Myocyte (in vitro differentiated cells): ENCODE data around the gene PRDM2. TPM values are rescaled to one million over a fixed set of nuclear protein-coding genes. Genes with fewer than 3 reads are reported as not detected.

Experiments
- DNase-seq: peaks from one replicate; pipeline ENCODE4 v3.0.0-alpha.2; 2012; ENCODE audit warnings: low read depth
- total RNA-seq: library from RNA; depleted of rRNA; stranded (reverse); fragments of >200 nt; gene quantifications from 2 replicates; pipeline ENCODE4 v1.2.3, GENCODE V29; 2014

Gene PRDM2
- total RNA-seq, 1 donor from 2014 or later = 18.6 TPM

DNA sequence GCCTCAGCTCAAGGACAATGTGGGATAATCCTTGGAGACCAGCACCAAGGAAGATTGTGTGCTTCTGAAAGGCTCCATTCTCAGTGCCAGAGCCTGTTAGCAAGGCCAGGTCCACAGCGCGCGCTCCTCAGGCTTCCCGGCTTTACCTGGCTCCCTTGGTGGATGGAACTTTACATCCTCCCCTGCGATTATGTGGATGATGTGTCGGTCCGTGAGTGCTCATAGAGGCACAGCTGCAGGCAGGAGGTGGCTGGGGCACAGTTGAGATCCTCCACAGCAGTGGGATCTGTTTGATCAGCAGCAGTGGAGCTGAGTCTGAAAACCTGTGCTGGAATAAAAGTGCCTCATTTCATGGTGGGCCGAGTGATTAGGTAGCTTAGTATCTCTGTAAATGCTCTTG, 62.7 kb downstream of the PRDM2 start:
- no peak for DNase-seq

GRCh38 chr1:13763222-13763621, 63.2 kb downstream of the PRDM2 start:
- no peak for DNase-seq

DNA sequence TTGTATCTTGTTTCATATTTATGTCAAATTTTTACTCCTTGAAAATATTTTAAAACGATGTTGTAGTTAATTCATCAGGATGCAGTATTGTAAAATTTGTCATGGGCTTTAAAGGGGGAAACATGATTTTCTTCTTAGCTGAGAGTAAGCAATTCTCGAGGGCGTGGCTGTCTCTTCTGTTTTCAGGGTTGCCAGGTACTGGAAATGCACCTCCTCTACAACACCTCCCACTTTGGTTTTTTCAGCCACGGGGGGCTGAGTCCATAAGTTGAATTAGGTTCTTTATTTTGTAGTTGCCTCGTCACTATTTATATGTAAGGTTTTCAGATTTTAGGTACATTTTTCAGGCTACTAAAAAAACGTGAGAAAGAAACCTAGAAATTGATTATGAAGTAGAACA, 64.0 kb downstream of the PRDM2 start:
- no peak for DNase-seq

DNA sequence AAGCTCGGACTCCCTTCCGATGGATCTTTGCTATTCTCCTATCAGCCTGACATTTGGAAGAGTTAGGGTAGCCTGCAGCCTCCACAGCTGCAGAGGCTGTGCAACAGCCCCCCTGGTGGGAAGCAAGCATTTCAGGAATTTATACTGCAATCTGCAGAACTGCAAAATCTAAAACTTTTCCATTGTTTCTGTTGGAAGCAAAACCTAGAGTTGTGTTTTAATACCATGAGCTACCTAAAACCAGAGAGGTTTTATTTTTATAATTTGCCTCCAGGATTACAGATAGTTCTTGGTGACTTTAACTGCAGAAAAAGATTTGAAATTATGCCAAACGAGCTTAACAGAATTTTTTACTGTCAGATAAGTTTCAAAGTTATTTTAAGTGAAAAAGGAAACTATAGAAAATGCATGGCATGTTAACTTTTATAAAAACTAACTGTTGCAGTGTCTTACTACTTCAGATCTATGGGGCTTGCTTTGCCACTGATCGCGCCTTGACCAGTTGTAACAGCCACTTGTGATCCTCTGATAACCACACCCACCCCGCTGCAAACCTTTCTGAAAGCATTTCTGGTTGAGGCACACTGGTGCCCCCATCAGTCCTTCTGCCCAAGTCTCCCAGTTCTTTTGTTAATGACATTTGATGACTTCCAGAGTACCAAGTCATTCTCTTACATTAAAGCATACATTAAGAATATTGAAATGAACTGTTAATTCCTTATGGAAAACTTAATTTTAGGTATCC, 64.8 kb downstream of the PRDM2 start:
- peak; percentile 42 for DNase-seq

- DNase-seq = no peak
These were observed 66.9 kb downstream of the PRDM2 start for GRCh38 chr1:13766592-13767564.

DNA sequence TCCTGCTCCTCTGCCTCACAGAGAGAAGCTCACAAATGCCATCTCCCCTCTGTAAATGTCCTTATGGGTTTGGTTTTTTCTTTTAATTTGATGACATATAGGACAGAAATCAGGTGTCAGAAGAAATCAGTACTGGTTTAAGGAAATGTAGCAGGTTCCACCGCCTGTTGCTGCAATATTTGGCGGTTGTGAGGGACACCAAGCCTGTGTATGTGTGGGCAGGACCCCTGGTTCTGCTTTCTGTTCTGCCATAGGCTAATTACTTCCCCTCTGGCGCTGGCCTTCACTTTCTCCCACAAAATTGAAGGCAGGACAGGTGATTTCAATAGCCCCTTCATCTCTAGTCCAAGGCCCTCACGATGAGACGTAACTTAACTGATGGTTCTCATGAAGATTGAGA, 69.2 kb downstream of the PRDM2 start:
- DNase-seq = no peak

GRCh38 chr1:13769830-13770229, 69.8 kb downstream of the PRDM2 start:
- DNase-seq = no peak

- DNase-seq = no peak
These were observed 70.8 kb downstream of the PRDM2 start for GRCh38 chr1:13770743-13771142.

DNA sequence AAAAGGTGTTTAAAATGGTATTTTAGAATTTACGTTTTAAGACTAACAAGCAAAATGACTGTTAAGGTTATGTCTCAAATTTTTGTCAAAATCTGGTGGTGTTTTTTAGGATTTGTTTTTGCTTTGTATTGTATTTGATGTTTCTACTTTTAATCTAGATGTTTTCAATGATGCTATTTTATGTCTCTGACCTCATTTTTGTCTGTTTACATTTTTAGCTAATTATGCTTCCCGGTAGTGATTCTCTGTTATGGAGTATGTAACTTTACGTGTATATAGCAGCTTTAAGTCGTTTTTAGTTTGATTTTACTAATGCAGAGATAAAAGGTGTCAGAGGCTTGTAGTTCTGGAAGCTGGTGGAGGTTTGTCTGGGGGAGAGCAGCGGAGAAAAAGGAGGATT, 71.8 kb downstream of the PRDM2 start:
- no peak for DNase-seq

DNA sequence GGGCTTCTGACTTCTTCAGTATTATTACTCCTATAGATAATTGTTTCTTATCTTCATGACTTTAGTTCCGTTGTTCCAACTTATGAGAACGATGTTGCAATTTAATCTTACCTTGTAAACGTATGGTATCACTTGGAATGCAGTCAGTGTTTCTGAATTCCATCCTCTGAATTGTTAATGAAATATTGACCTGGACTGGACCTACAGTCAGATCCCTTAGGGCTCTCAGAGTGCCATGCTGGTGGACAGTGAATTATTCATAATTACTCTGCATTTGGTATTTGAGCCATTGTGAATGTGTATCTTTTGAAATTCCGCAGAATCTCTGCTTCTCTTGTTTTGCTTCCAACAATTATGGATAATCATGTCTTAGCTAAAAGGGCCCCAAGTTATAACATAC, 72.3 kb downstream of the PRDM2 start:
- DNase-seq = no peak

DNA sequence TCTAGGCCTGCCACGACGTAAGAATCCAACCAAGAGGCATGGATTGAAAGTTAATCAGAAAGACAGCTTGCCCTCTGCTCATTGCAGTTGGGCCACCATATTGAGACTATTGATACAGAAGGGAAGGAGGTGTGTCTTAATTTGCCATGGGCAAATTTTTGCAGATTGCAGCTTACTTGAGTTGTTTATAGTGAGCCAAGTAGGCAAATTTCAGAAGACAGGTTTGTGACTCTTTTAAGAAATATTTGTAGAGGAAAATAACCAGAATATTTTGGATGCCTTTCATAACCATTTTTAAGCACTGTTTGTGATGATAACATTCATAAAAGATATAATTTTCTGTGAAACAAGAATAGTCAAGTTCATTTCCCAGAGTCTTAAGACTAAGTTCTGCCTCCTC, 74.1 kb downstream of the PRDM2 start:
- DNase-seq = no peak

DNA sequence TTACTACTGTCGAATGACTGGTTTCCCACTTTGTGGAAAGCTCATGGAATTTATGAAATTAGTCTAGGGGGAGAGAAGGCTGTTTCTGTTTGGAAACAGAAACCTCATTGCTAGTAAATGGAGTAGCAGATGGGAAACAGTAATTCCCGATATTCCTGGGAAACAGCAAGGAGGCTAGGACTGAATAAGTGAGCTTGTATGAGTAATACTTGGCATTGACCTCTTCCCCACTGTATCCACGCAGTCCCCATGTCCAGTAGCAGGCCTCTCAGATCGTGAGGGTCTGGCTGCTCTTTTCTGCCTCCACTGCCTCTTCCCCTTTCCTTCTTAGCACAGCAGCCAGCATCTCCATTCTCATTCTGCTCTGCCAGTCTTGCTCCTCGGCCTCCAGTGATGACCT, 75.5 kb downstream of the PRDM2 start:
- no peak for DNase-seq

DNA sequence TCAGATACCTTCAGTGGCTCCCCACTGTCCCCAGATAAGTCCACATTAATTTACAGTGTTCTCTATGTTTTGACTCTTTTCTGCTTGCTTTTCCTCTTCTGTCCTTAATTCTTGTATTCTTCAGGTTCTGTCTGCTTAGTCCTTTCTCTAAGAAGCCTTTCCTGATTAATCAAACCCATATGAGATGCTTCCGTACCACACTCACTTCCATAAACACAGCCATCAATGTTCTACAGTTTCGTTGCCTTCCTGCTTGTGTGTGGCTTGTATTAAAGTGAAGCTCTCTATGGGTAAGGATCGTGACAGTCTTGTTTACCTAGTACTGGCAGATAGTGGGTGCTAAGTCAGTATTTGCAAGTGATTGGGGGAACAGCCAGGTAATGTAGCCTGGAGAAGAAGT, 75.9 kb downstream of the PRDM2 start:
- DNase-seq = no peak

- no peak for DNase-seq
These were observed 78.4 kb downstream of the PRDM2 start for GRCh38 chr1:13778431-13778830.

DNA sequence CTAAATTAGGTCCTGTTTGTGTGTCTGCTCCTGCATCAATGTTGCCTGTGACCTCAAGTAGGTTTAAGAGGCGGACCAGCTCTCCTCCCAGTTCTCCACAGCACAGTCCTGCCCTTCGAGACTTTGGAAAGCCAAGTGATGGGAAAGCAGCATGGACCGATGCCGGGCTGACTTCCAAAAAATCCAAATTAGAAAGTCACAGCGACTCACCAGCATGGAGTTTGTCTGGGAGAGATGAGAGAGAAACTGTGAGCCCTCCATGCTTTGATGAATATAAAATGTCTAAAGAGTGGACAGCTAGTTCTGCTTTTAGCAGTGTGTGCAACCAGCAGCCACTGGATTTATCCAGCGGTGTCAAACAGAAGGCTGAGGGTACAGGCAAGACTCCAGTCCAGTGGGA, 79.9 kb downstream of the PRDM2 start:
- peak; percentile 30 for DNase-seq

DNA sequence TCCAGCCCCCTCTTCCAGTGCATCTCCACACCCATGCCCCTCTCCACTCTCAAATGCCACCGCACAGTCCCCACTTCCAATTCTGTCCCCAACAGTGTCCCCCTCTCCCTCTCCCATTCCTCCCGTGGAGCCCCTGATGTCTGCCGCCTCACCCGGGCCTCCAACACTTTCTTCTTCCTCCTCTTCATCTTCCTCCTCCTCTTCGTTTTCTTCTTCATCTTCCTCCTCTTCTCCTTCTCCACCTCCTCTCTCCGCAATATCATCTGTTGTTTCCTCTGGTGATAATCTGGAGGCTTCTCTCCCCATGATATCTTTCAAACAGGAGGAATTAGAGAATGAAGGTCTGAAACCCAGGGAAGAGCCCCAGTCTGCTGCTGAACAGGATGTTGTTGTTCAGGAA, 80.8 kb downstream of the PRDM2 start:
- no peak for DNase-seq

DNA sequence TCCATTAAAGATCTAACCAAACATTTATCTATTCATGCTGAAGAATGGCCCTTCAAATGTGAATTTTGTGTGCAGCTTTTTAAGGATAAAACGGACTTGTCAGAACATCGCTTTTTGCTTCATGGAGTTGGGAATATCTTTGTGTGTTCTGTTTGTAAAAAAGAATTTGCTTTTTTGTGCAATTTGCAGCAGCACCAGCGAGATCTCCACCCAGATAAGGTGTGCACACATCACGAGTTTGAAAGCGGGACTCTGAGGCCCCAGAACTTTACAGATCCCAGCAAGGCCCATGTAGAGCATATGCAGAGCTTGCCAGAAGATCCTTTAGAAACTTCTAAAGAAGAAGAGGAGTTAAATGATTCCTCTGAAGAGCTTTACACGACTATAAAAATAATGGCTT, 81.2 kb downstream of the PRDM2 start:
- DNase-seq = no peak

DNA sequence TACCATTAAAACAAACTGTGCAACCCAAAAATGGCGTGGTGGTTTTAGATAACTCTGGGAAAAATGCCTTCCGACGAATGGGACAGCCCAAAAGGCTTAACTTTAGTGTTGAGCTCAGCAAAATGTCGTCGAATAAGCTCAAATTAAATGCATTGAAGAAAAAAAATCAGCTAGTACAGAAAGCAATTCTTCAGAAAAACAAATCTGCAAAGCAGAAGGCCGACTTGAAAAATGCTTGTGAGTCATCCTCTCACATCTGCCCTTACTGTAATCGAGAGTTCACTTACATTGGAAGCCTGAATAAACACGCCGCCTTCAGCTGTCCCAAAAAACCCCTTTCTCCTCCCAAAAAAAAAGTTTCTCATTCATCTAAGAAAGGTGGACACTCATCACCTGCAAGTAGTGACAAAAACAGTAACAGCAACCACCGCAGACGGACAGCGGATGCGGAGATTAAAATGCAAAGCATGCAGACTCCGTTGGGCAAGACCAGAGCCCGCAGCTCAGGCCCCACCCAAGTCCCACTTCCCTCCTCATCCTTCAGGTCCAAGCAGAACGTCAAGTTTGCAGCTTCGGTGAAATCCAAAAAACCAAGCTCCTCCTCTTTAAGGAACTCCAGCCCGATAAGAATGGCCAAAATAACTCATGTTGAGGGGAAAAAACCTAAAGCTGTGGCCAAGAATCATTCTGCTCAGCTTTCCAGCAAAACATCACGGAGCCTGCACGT, 82.1 kb downstream of the PRDM2 start:
- DNase-seq = peak; percentile 55

DNA sequence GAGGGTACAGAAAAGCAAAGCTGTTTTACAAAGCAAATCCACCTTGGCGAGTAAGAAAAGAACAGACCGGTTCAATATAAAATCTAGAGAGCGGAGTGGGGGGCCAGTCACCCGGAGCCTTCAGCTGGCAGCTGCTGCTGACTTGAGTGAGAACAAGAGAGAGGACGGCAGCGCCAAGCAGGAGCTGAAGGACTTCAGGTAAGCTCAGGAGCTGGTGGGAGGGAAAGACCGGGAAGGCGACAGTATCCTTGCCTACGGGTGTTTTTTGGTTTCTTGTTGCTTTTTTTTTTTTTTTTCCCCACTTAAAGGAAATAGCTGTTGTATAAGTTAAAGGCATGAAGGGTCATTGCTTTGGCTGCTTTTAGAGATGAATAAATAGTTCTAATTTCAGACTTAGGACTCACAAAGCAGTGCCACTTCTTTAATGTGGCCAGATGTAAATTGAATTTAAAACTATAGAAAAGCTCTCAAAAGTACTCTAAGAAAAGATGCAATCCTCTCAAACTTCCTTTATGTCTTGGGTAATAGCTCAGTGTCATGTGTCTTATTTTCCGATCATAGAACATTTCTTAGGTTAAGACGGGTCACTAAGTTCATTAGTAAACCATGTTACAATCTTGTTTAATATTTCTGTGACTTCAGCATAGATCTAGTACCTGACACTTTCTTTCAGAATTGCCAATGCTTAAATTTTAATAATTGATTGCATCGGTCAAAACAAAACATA, 82.8 kb downstream of the PRDM2 start:
- DNase-seq = no peak

DNA sequence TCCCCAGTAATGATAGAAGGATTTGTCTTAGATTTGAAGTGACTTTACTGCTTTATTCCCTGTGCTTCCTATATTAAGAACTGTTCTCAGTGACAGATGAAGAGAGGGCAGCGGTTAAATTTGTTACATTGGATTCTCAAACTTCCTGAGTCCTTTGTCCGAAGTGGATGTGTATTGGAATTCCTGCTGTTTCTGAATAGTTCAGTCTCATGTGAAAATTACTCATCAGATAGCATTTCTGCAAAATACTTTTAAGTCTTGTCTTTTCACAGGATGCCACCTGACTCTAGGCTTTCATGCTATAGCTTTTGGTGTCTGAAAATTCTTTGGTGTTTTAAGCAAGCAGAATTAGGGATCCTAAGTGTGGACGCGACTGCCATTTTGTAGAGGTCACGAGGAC, 83.6 kb downstream of the PRDM2 start:
- DNase-seq = no peak

- DNase-seq = no peak
These were observed 85.0 kb downstream of the PRDM2 start for GRCh38 chr1:13784971-13785370.
